Measurements from ENCODE around the gene GNAS-AS1.

Gene GNAS-AS1

DNA sequence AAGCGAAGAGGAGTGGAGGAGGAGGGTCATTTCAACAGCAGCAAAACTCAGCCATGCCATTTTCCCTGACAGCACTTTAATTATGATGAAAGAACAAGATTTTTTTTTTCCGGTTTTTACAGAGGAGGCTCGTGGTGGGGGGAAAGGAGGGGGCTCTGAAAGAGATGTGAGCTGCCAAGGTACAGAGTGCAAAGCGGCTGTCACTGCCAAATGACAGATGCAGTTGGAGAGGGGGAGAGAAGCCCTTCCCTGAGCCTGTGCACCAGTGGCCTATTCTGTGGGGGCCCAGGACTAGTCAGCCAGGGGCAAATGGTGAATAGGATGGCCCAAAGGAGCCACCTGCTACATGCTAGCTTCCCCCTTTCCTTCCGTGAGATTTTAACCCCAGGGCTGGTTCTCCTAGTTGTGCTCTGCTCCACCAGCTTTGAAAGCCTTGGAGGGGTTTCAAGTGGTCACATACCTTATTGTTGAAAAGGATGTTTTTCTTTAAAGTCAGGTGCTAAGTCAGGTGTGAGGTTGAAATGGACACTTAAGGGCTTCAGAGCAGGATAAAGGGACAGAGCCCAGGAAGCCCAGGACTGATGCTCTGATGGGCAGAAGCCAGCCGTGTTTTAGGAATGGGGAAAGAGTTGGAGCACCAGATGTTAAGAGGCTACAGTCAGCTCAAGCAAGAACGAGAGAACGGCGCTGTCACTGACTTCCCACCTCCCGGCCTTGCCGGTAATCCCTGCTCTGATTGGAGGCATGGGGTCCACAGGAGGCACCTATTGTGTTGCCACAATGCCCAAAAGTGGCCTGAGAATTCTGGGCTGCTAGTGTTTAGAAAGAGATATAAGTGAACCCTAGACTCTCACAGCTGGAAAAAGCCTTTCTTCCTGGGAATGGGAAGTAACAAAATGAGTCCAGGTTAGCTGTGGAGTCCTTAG, 26.6 kb upstream of the GNAS-AS1 start:
- no peak for TF ChIP-seq ZFX (IDR thresholded peaks at IDR 0.05; ENCODE audit: borderline replicate concordance)
- TF ChIP-seq, protein P1, sequence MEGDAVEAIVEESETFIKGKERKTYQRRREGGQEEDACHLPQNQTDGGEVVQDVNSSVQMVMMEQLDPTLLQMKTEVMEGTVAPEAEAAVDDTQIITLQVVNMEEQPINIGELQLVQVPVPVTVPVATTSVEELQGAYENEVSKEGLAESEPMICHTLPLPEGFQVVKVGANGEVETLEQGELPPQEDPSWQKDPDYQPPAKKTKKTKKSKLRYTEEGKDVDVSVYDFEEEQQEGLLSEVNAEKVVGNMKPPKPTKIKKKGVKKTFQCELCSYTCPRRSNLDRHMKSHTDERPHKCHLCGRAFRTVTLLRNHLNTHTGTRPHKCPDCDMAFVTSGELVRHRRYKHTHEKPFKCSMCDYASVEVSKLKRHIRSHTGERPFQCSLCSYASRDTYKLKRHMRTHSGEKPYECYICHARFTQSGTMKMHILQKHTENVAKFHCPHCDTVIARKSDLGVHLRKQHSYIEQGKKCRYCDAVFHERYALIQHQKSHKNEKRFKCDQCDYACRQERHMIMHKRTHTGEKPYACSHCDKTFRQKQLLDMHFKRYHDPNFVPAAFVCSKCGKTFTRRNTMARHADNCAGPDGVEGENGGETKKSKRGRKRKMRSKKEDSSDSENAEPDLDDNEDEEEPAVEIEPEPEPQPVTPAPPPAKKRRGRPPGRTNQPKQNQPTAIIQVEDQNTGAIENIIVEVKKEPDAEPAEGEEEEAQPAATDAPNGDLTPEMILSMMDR (IDR thresholded peaks at IDR 0.05): no peak
- no peak overlapping the region for H3K27ac ChIP-seq

DNA sequence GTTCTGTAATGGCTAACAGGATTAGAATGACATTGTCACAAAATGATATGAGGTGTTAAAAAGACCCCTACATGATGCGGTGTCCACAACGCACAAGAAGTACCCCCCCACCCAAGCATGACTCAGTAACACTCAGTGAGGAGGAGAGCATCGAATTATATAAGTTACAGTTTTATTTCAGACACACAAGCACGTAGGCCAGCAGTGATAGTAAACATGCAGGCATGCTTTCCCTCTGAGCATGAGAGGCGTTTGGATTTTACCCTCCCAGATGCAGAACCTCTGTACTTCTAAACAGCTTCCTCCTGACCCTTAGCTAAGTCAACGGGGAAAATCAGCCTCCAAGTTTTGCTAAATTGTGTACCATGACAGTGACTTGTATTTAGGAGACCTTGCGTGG, 25.7 kb upstream of the GNAS-AS1 start:
- H3K27ac ChIP-seq: no peak overlapping the region
- TF ChIP-seq, protein P1 (IDR thresholded peaks at IDR 0.05): no peak
- no peak for TF ChIP-seq ZFX (IDR thresholded peaks at IDR 0.05; ENCODE audit: borderline replicate concordance)

DNA sequence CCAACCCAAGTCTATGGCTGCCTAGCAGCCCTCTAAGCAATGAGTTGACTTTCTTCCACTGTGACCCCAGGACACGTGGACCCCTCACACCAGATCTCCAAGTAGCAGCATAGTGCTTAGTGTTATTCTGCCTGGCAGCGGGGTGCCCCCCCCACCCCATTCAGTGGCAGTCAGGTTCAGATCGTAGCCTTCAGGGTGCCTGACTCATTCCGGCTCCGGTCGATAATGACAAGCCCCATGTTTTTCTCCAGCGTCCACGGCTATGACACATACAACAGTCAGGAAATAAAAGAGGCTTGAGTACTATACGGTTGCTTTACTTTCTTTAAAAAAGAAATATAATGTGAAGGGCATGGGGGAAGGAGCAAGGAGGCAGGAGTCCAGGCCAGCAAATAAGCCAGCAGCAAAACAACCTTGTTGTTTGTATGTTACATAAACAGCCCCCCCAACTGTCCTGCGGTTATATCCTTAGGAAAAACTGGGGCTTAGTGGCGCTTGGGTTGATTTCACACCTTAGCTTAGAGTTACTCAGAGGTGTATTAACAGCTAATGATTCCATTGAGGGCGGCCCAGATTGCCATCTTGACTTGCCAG, 24.9 kb upstream of the GNAS-AS1 start:
- no peak overlapping the region for H3K27ac ChIP-seq
- TF ChIP-seq ZFX (IDR thresholded peaks at IDR 0.05; ENCODE audit: borderline replicate concordance): no peak
- TF ChIP-seq, protein P1 (IDR thresholded peaks at IDR 0.05): no peak

- no peak overlapping the region for H3K27ac ChIP-seq
- TF ChIP-seq ZFX (IDR thresholded peaks at IDR 0.05; ENCODE audit: borderline replicate concordance): no peak
- TF ChIP-seq, protein P1 (IDR thresholded peaks at IDR 0.05): no peak
Measured at GRCh38 chr20:58875111-58875510, 24.4 kb upstream of the GNAS-AS1 start.

- TF ChIP-seq, protein P1 (IDR thresholded peaks at IDR 0.05): no peak
- TF ChIP-seq ZFX (IDR thresholded peaks at IDR 0.05; ENCODE audit: borderline replicate concordance): no peak
- no peak overlapping the region for H3K27ac ChIP-seq
Measured at GRCh38 chr20:58874469-58874868, 23.8 kb upstream of the GNAS-AS1 start.

- no peak overlapping the region for H3K27ac ChIP-seq
- TF ChIP-seq ZFX (IDR thresholded peaks at IDR 0.05; ENCODE audit: borderline replicate concordance): no peak
- TF ChIP-seq, protein P1 (IDR thresholded peaks at IDR 0.05): no peak
Measured at GRCh38 chr20:58871533-58872102, 20.9 kb upstream of the GNAS-AS1 start.
